H1 (cell line): ENCODE data around the gene SMPDL3B. TPM values are rescaled to one million over a fixed set of nuclear protein-coding genes. Genes with fewer than 3 reads are reported as not detected.

Experiments used
- CTCF ChIA-PET: fragments of 300-600 bp; sonication (Branson Sonifier 250); formaldehyde crosslinking; loops from one replicate; lab custom pipeline; 2021; ENCODE audit not compliant: partially characterized antibody; lab: Charles Lee
- POLR2A ChIA-PET: fragments of 300-600 bp; sonication (Branson Sonifier 250); formaldehyde crosslinking; loops from one replicate; lab custom pipeline; 2021; ENCODE audit warnings: inconsistent platforms; ENCODE audit not compliant: partially characterized antibody; lab: Charles Lee
- DNase-seq, 2 experiments: peaks; one replicate each; pipeline versions ENCODE4 v3.0.0 to v3.0.0-alpha.2; 2010 to 2022; ENCODE audit warnings: low spot score in 2 of 2, low read depth in 1 of 2, mixed read lengths in 1 of 2
- FAIRE-seq: peaks from 2 replicates; lab custom pipeline; 2011; peaks lifted over from hg19 to GRCh38; lab: Jason Lieb, UNC
- H2AFZ ChIP-seq: 2 replicates; pipeline ENCODE4 v1.8.1; 2012; ENCODE audit warnings: low read length, inconsistent platforms
- H2AK5ac ChIP-seq: 2 replicates; pipeline ENCODE4 v1.6.1; 2013; ENCODE audit warnings: low read depth, low read length
- H2BK120ac ChIP-seq: replicated peaks from 2 replicates; pipeline ENCODE3; 2013; ENCODE audit warnings: low read depth, low read length, inconsistent platforms
- H2BK12ac ChIP-seq: 2 replicates; pipeline ENCODE4 v1.6.1; 2013; ENCODE audit warnings: low read depth, low read length
- H2BK15ac ChIP-seq: 2 replicates; pipeline ENCODE4 v1.6.1; 2013; ENCODE audit warnings: low read length
- H2BK20ac ChIP-seq: 2 replicates; pipeline ENCODE4 v1.6.1; 2013; ENCODE audit warnings: low read length
- H2BK5ac ChIP-seq: 2 replicates; pipeline ENCODE4 v1.6.1; 2013; ENCODE audit warnings: low read depth, low read length
- H3K14ac ChIP-seq: 2 replicates; pipeline ENCODE4 v1.6.1; 2013; ENCODE audit warnings: inconsistent platforms; ENCODE audit not compliant: insufficient read length
- H3K18ac ChIP-seq: 2 replicates; pipeline ENCODE4 v1.6.1; 2013; ENCODE audit warnings: low read length; ENCODE audit errors: extremely low read depth
- H3K23ac ChIP-seq: 2 replicates; pipeline ENCODE4 v1.6.1; 2013; ENCODE audit warnings: inconsistent platforms; ENCODE audit not compliant: insufficient read length
- H3K23me2 ChIP-seq: 2 replicates; pipeline ENCODE4 v1.6.1; 2013; ENCODE audit warnings: low read depth, low read length
- H3K27ac ChIP-seq: 2 replicates; pipeline ENCODE4 v1.6.1; 2011; ENCODE audit warnings: low read depth, low read length, inconsistent platforms
- H3K27me3 ChIP-seq, 4 experiments: replicated peaks in 1 of 4; 1 replicate in 1 of 4; 2 replicates in 3 of 4; pipeline versions ENCODE4 v1.6.1 to v1.8.1; 2011 to 2013; ENCODE audit warnings: low read length in 3 of 4, mild to moderate bottlenecking in 3 of 4, inconsistent platforms in 2 of 4, mixed read lengths in 2 of 4, moderate library complexity in 1 of 4; ENCODE audit not compliant: control insufficient read depth in 3 of 4, insufficient read depth in 3 of 4; ENCODE audit errors: extremely low read depth in 1 of 4
- H3K36me3 ChIP-seq, 4 experiments: 2 replicates each; pipeline versions ENCODE4 v1.6.1 to v1.8.1; 2011 to 2013; ENCODE audit warnings: mild to moderate bottlenecking in 4 of 4, low read length in 3 of 4, moderate library complexity in 2 of 4, control low read depth in 1 of 4, inconsistent platforms in 1 of 4; ENCODE audit not compliant: insufficient read depth in 4 of 4, control insufficient read depth in 2 of 4
- H3K4ac ChIP-seq: replicated peaks from 2 replicates; pipeline ENCODE3; 2013; ENCODE audit warnings: low read length, low read depth, mixed read lengths, inconsistent platforms; ENCODE audit not compliant: insufficient read length
- H3K4me1 ChIP-seq, 4 experiments: replicated peaks in 1 of 4; 1 replicate in 1 of 4; 2 replicates in 3 of 4; pipeline versions ENCODE4 v1.6.1 to v1.8.1; 2011 to 2013; ENCODE audit warnings: low read length in 3 of 4, inconsistent platforms in 2 of 4, mixed read lengths in 1 of 4; ENCODE audit not compliant: insufficient read depth in 4 of 4, control insufficient read depth in 3 of 4
- H3K4me2 ChIP-seq, 2 experiments: 2 replicates each; pipeline versions ENCODE4 v1.6.1 to v1.8.1; 2011 to 2013; ENCODE audit warnings: low read depth in 2 of 2, low read length in 2 of 2, control low read depth in 1 of 2, inconsistent platforms in 1 of 2, mild to moderate bottlenecking in 1 of 2; ENCODE audit not compliant: insufficient read depth in 1 of 2
- H3K4me3 ChIP-seq, 4 experiments: fragments of 200-600, 300-600 bp in 1 of 4; sonication (generic), shearing (Covaris generic), sonication (Bioruptor Twin) in 1 of 4; 2 replicates each; pipeline versions ENCODE4 v1.5.1 to v1.8.1; 2011 to 2016; ENCODE audit warnings: low read length in 4 of 4, low read depth in 3 of 4, control low read depth in 2 of 4, inconsistent platforms in 2 of 4, mild to moderate bottlenecking in 2 of 4, mixed read lengths in 1 of 4, moderate library complexity in 1 of 4; ENCODE audit not compliant: insufficient read depth in 2 of 4; ENCODE audit errors: extremely low read depth in 1 of 4
- H3K56ac ChIP-seq: replicated peaks from 2 replicates; pipeline ENCODE3; 2013; ENCODE audit warnings: low read depth, mild to moderate bottlenecking, mixed read lengths, low read length, inconsistent platforms; ENCODE audit not compliant: insufficient read length
- H3K79me1 ChIP-seq: 2 replicates; pipeline ENCODE4 v1.6.1; 2013; ENCODE audit warnings: low read depth, low read length, control low read depth
- H3K79me2 ChIP-seq, 2 experiments: 2 replicates each; pipeline versions ENCODE4 v1.6.1 to v1.8.1; 2012 to 2013; ENCODE audit warnings: low read length in 2 of 2, mild to moderate bottlenecking in 2 of 2, inconsistent platforms in 1 of 2; ENCODE audit not compliant: insufficient read depth in 2 of 2, control insufficient read depth in 1 of 2
- H3K9ac ChIP-seq, 4 experiments: replicated peaks in 1 of 4; 1 replicate in 1 of 4; 2 replicates in 3 of 4; pipeline versions ENCODE4 v1.6.1 to v1.8.1; 2011 to 2013; ENCODE audit warnings: low read depth in 3 of 4, low read length in 3 of 4, control low read depth in 2 of 4, mild to moderate bottlenecking in 2 of 4, moderate library complexity in 2 of 4, inconsistent platforms in 1 of 4; ENCODE audit errors: extremely low read depth in 1 of 4
- H3K9me3 ChIP-seq, 2 experiments: 2 replicates each; pipeline versions ENCODE4 v1.6.1 to v1.8.1; 2012 to 2013; ENCODE audit warnings: mild to moderate bottlenecking in 2 of 2, moderate library complexity in 2 of 2, control low read depth in 1 of 2, inconsistent platforms in 1 of 2, low read depth in 1 of 2, low read length in 1 of 2, mixed read lengths in 1 of 2; ENCODE audit not compliant: insufficient read depth in 2 of 2
- H4K20me1 ChIP-seq, 2 experiments: replicated peaks in 1 of 2; 2 replicates each; pipeline versions ENCODE3 to v1.8.1; 2011 to 2013; ENCODE audit warnings: inconsistent platforms in 2 of 2, low read length in 2 of 2, mild to moderate bottlenecking in 1 of 2; ENCODE audit not compliant: insufficient read depth in 2 of 2, control insufficient read depth in 1 of 2
- H4K5ac ChIP-seq: 2 replicates; pipeline ENCODE4 v1.6.1; 2013; ENCODE audit warnings: low read length, low read depth, mixed read lengths, inconsistent platforms; ENCODE audit not compliant: insufficient read length
- H4K8ac ChIP-seq: 2 replicates; pipeline ENCODE4 v1.8.0; 2013; ENCODE audit warnings: mild to moderate bottlenecking, moderate library complexity, low read length, inconsistent platforms; ENCODE audit not compliant: insufficient read depth; ENCODE audit errors: extremely low read depth
- H4K91ac ChIP-seq: replicated peaks from 2 replicates; pipeline ENCODE3; 2013; ENCODE audit warnings: low read length, mixed read lengths, inconsistent platforms; ENCODE audit not compliant: insufficient read length
- RAD21 ChIP-seq, 2 experiments: IDR thresholded peaks in 1 of 2; conservative IDR thresholded peaks in 1 of 2; 2 replicates each; pipeline ENCODE4 v1.6.1; 2011; ENCODE audit warnings: low read depth in 2 of 2, low read length in 2 of 2, improper control_type of control experiment in 1 of 2, inconsistent platforms in 1 of 2, mild to moderate bottlenecking in 1 of 2, moderate library complexity in 1 of 2
- RXRA ChIP-seq: IDR thresholded peaks from 2 replicates; pipeline ENCODE4 v1.6.1; 2011; ENCODE audit warnings: low read depth, mild to moderate bottlenecking, low read length, moderate library complexity; ENCODE audit not compliant: insufficient read depth
- WGBS, 2 experiments: shearing (Covaris generic) in 1 of 2; methylation state at CpG; one replicate each; pipeline versions ENCODE4 v1.1.6 to v1.1.7; 2013 to 2015; ENCODE audit warnings: low lambda C conversion rate in 2 of 2, mixed read lengths in 2 of 2, inconsistent platforms in 1 of 2, low coverage in 1 of 2, missing lambda C conversion rate in 1 of 2; ENCODE audit not compliant: insufficient replicate concordance in 2 of 2, insufficient coverage in 1 of 2, insufficient read length in 1 of 2; ENCODE audit errors: extremely low coverage in 1 of 2, missing lambda C conversion rate in 1 of 2; 5-methylcytosine and 5-hydroxymethylcytosine counted together
- polyA plus RNA-seq, 7 experiments: library from polyadenylated mRNA; depleted of rRNA in 3 of 7; stranded (reverse) in 5 of 7; unstranded in 2 of 7; fragments of >200 nt in 5 of 7; fragments of 200-250 nt in 2 of 7; gene quantifications; 1 replicate in 5 of 7; 2 replicates in 1 of 7; 4 replicates in 1 of 7; pipeline versions ENCODE4 v1.2.1 to v1.2.3, GENCODE V29; 2011 to 2013; ENCODE audit warnings: missing spikeins in 2 of 7, mixed read lengths in 2 of 7
- total RNA-seq: library from RNA; stranded (reverse); fragmentation: NEBNext Ultra II Directional; extraction: Animal tissue kit (Norgen Biotek cat#: 25700); gene quantifications from 2 replicates; pipeline ENCODE4 v1.2.1, GENCODE V29; 2021

Gene SMPDL3B
- total and polyA plus RNA-seq, 2 of the 8 experiments (the other 6 are each of a cell fraction or from before 2014, with no cell fraction given): 54.7 to 143 TPM

DNA sequence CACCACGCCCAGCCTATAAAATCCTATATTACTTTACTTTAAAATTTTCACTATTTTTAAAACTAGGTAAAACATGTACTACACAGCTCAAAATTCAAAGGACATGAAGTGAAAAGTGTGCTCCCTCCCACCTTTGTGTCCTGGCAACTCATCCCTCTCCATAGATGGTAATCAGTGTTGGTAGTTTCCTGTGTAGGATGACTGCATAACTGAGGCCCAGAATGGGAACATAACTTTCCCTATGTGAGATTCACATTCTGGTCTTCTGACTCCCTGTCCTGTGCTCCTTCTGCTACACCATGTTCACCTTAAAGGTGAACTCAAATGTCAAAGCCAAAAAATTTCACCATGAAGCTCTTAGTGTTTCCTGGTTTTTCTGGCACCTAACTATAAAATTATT, 64.3 kb downstream of the SMPDL3B start:
- H4K91ac ChIP-seq: no peak overlapping the region
- H3K79me1 ChIP-seq: no peaks in the 10 kb centered on the region
- no peaks in the 10 kb centered on the region for H3K9me3 ChIP-seq
- H3K27me3 ChIP-seq: no peaks in the 10 kb centered on the region
- H3K36me3 ChIP-seq: peaks cover 8 to 45% (median 22%) of the 10 kb centered on the region in 4 experiments
- H4K8ac ChIP-seq: no peak overlapping the region
- H3K9ac ChIP-seq: no peak overlapping the region
- DNase-seq (no peak), FAIRE-seq (no peak)
- no peak overlapping the region for H2BK120ac ChIP-seq
- H2AFZ ChIP-seq: no peak overlapping the region
- H3K27ac ChIP-seq: no peak overlapping the region
- H3K4ac ChIP-seq: no peak overlapping the region
- ChIA-PET CTCF (interaction anchor here (2.3 kb wide), 1 partner anchor 18 kb away, joined by 8 read pairs; no protein-coding TSS in a partner anchor), POLR2A (interaction anchor here (0.5 kb wide), 1 partner anchor 510 kb away, joined by 3 read pairs; no protein-coding TSS in a partner anchor)
- 88% methylated on average over 1 of the region's 1 CpG; no CpG with 5 or more reads in 1 of the 2 experiments for WGBS, 2 experiments
- H3K23me2 ChIP-seq: no peaks in the 10 kb centered on the region
- H3K4me2 ChIP-seq: no peak overlapping the region
- no peak overlapping the region for H3K23ac ChIP-seq
- no peak overlapping the region for H3K18ac ChIP-seq
- H4K5ac ChIP-seq: no peak overlapping the region
- H3K4me1 ChIP-seq: no peaks in the 10 kb centered on the region
- H2AK5ac ChIP-seq: no peak overlapping the region
- H2BK5ac ChIP-seq: no peak overlapping the region
- H4K20me1 ChIP-seq: no peaks in the 10 kb centered on the region
- H3K4me3 ChIP-seq: no peak overlapping the region
- no peaks in the 10 kb centered on the region for H3K79me2 ChIP-seq
- no peak overlapping the region for H3K14ac ChIP-seq
- no peak overlapping the region for H3K56ac ChIP-seq
- H2BK20ac ChIP-seq: no peak overlapping the region
- H2BK15ac ChIP-seq: no peak overlapping the region
- no peak overlapping the region for H2BK12ac ChIP-seq
- TF ChIP-seq RAD21 (IDR thresholded peaks at IDR 0.05 in 1 of 2, conservative IDR thresholded peaks at IDR 0.05 in 1 of 2; ENCODE audit: low read depth in 2 of 2, low read length in 2 of 2) (no peak), RXRA (no peak)
